ENCODE measurements around the gene DENND5A. TPM values are rescaled to one million over a fixed set of nuclear protein-coding genes. Genes with fewer than 3 reads are reported as not detected.
"Not testable (repeated sequence)": the region's sequence is repeated elsewhere in the genome, so short reads cannot be mapped to it uniquely, and the experiment has no call there.

The DENND5A gene
- total RNA-seq, 1 donor from 2014 or later, result 147 TPM

DNA sequence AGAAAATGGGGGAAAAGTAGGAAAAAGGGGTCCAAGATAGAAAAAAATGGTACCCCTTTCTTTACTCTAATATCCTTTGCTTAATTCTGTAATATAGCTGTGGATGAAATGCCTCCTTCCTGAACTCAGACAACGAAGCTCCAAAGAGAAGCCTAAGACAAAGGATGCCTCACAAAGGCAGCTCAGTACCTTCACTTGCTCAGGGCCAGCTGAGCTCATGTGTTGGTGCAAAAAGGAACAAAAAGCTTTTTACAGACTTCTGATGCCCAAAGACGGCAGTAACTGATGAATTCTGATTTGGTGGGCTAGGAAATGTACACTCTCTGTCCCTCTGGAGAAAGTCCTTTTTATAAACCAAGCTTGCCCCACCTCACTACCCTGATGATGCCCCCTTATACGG is 77.5 kb downstream of the DENND5A start:
- DNase-seq (ENCODE audit: low spot score) (no peak), ATAC-seq (no peak)
- intact Hi-C loops (cut with DNase I), result no loop called here

DNA sequence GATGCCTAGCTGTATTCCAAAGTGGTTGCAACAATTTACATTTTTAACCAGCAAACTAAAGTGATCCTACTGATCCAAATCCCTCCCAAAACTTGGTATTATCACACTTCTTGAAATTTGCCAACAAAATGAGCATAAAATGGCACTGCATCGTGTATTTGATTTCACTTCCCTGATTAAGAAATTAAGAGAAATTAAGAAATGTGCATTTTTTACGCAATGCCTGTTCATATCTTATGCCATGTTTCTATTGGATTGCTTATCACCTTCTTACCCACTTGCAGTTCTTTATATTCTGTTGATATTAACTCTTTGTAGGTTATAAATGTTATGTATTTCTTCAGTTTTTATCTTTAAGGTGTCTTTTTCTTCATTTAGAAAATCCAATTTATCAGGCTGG is 80.6 kb downstream of the DENND5A start:
- DNase-seq (ENCODE audit: low spot score) (no peak), ATAC-seq (no peak)
- intact Hi-C loops (cut with DNase I), result no loop called here

DNA sequence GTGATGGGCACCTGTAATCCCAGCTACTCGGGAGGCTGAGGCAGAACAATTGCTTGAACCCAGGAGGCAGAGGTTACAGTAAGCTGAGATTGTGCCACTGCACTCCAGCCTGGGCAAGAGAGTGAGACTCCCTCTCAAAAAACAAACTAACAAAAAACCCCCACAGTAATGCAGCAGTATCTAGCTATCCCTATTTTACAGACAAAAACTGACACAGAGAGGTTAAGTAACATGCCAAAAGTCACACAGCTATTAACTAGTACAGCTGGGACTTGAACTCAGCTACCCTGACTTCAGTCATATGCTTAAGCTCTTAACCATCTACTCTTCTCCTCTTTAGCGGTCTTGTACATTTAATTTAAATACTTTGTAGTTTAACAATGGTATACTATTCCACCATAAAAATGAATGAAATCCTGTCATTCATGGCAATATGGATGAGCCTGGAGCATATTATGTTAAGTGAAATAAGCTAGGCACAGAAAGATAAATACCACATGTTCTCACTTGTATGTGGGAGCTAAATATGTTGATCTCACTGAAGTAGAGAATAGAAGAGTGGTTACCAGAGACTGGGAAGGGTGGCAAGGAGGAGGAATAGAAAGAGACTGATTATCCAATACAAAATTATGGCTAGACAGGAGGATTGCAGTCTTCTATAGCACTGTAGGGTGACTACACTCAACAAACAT is 82.8 kb downstream of the DENND5A start:
- intact Hi-C loops (cut with DNase I), result no loop called here
- DNase-seq (ENCODE audit: low spot score) (no peak), ATAC-seq (no peak)

DNA sequence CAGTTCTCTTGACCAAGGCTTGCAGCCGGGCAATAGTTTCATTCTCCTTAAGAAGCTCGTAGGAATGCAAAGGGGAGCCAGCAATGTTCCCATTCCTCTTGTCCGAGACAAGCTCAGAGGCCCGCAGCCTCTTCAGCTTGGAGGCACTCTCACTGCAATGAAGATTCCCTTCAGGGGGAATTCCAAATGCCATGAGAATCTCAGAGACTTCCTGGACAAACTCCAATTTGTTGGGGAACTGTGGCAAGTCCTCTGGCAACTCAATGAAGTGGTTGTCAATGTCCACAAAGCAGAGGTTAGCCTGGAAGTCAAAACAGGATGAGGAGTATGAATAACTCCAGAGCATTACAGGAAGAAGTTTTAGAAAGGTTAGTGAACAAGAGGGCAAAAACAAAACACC is 84.4 kb downstream of the DENND5A start:
- ATAC-seq (no peak), DNase-seq (ENCODE audit: low spot score) (no peak)
- intact Hi-C loops (cut with DNase I), result no loop called here

DNA sequence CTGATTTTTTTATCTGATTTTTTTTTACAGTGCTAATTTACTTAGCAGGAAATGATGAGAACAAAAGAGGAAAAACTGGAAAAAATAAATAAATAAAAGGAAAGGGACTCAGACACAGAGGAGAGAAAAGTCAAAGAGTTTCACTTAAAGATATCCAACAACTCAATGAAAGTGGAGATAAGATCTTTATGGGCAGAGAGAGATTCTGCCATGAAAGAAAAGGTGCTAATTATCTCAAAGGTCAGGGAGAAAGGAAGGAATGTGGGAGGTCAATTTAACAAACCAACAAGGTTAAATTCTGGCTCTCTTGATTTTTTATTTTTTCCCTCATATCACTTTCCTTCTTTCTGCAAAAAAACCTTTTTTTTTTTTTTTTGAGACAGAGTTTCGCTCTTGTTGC is 86.0 kb downstream of the DENND5A start:
- intact Hi-C loops (cut with DNase I), result no loop called here
- DNase-seq (ENCODE audit: low spot score) (no peak), ATAC-seq (no peak)

DNA sequence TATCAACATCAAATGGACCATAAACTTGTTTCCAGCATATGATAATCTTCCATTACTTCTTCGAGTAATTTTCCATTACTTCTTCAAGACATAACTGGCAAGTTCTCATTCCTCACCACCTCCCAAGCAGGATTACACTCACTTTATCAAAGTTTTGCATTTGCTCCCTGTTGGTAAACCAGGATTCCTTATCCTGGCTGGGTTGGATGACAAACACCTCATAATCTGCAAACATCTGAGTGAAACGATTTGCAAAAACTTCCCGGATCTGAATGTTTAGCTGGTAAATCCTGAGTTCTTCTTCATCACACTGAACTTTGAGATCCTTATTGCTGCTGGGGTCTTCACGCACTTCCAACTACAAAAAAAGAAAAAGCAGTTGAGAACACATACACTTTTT is 86.4 kb downstream of the DENND5A start:
- intact Hi-C loops (cut with DNase I), result no loop called here
- no peak for ATAC-seq
- DNase-seq (ENCODE audit: low spot score), result no peak

DNA sequence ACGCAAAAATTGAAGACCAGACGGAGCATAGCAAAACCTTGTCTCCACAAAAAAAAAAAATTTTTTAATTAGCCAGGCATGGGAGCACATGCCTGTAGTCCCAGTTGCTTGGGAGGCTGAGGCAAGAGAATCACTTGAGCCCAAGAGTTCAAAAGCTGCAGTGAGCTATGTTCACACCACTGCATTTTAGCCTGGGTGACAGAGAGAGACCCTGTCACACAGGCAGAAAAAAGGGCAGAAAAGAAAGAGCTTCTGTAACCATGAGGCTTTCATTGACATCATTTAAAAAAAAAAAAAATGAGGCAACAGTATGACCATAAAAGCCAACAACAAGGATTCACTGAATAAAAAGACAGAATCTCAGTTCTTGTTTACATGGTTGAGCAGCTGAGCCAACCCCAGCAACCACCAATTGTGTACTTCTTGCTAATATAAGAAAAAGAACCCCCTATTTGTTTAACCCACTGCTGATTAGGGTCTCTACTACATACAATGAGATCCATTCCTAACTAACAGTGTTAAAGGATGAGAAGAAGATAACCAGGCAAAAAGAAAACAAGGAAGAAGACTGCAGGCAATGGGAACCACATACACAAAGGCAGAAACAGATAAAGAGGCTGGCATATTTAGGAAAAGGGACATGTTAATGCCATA is 87.6 kb downstream of the DENND5A start:
- DNase-seq (ENCODE audit: low spot score) (no peak), ATAC-seq (no peak)
- intact Hi-C loops (cut with DNase I), result no loop called here

DNA sequence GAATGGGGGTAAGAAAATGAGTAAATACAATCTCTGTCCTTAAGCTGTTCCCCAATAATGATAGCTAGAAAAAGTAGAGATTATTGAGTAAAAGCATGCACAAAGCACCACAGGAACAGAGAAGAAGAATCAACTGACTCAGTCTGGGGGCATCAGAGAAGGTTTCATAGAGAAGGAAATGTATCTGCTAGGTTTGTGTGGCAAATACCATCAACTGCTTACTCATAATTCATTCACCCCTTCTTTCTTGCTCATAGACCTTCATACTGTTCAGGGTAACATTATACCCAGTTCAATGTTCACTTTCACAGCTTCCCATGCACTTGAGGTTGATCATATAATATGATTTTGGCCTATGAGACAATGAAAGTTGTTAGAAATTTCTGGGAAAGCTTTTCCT is 88.6 kb downstream of the DENND5A start:
- no peak for ATAC-seq
- intact Hi-C loops (cut with DNase I), result no loop called here
- no peak for DNase-seq (ENCODE audit: low spot score)

DNA sequence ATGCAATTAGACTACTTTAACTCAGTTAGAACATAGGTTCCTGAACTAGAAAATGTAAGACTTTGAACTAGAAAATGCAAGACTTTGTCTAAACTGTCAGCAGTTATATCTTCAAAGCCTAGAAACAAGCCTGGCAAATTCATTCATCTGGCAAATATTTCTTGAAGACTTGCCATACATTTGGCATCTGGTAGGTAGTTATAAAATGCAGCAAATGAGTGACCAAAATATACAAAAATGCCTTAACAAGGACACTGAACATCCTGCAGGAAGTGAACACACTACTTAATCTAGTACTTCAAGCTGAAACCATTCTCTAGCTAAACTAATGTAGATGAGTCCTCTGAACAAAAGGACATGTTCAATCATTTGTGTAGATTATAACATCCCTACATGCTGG is 89.0 kb downstream of the DENND5A start:
- ATAC-seq (no peak), DNase-seq (ENCODE audit: low spot score) (no peak)
- intact Hi-C loops (cut with DNase I), result no loop called here

DNA sequence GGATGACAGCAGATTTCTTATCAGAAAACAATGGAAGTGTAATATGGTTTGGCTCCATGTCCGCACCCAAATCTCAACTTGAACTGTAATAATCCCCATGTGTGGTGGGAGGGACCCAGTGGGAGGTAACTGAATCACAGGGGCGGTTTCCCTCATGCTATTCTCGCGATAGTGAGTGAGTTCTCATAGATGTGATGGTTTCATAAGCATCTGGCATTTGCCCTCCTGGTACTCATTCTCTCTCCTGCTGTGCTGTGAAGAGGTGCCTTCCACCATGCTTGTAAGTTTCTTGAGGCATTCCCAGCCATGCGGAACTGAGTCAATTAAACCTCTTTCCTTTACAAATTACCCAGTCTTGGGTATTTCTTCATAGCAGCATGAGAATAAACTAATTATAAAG is 92.8 kb downstream of the DENND5A start:
- ATAC-seq, result no peak
- intact Hi-C loops (cut with DNase I), result no loop called here
- DNase-seq (ENCODE audit: low spot score), result no peak

DNA sequence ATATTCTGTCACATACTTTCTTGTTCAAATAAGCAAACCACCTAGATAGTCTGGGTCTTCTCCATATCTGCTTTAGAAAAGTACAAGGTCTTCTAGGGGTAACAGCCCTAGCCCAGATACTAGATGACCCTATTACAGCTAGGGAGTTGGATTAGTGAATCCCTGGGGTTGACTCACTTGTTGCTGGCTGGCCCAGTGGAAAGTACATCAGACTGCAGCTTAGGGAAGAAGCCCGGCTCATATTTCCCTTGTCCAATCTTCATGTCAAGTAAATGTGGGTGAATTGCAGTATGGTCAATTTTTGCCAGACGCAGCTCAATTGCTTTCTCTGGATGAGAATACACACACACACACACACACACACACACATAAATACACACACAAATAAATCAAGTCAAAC is 94.7 kb downstream of the DENND5A start:
- intact Hi-C loops (cut with DNase I), result no loop called here
- no peak for ATAC-seq
- DNase-seq (ENCODE audit: low spot score), result no peak

DNA sequence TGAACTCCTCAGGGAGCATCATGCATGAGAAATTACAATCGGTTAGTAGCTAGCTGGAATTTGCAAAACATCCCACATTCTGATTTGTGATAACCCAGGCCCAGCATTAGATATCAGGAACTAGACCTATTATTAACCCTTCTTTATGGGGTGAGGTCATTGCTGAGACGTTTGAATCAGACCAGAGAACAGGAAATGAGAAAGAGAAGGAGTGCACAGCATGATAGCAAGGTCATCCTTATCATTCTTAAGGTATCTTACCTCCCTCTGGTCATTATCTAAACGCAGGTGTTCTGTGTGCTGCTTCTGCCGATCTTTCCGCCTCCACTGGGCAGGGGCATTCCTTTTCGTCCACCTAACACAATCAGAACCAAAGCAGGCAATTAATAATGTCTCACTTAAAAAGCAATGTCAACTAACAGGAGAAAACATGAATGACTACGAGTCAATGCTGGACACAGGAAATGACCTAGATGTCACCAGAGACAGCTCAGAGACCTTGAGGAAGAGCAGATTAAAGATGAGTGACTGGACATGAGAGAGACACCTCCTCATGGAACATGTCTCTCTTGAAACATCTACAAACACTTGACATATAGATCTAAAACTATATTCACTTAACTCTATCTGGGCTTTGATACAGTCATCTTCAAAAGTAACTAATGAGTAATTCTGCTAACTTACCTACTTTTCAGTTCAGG is 95.4 kb downstream of the DENND5A start:
- no peak for ATAC-seq
- intact Hi-C loops (cut with DNase I), result no loop called here
- no peak for DNase-seq (ENCODE audit: low spot score)

DNA sequence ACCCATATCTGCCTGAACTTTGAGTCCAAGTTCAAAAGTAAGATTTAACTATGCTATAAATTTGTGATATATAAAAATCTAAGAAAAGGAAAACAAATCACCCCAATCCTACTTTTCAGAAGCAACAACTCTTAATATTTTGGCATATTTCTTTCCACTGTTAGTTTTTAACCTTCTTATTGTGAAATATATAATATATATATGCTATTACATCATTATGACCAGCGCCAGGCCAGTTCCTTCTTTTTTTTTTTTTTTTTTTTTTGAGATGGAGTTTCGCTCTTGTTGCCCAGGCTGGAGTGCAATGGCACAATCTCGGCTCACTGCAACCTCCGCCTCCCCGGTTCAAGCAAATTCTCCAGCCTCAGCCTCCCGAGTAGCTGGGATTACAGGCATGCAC is 103.2 kb downstream of the DENND5A start:
- DNase-seq (ENCODE audit: low spot score); ATAC-seq; intact Hi-C loops (cut with DNase I): not testable (repeated sequence)

DNA sequence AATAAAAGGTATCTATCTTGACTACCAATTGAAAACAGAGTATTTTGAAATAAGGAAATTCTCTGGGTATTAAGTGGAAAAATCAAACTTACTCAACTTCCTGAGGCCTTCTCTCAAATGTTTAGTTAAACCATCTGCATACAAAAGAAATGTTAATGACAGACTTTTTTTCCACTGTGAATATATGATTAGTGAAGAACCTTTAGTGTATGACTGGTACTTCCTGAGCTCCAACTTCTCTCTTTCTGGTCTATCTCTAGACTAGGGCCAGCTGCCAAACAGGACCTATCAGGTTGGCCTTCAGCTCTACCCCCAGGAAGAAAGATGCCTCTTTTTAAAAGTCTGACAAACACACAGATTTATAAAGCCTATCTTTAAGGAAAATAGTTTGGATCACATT is 105.0 kb downstream of the DENND5A start:
- intact Hi-C loops (cut with DNase I), result no loop called here
- no peak for DNase-seq (ENCODE audit: low spot score)
- no peak for ATAC-seq

DNA sequence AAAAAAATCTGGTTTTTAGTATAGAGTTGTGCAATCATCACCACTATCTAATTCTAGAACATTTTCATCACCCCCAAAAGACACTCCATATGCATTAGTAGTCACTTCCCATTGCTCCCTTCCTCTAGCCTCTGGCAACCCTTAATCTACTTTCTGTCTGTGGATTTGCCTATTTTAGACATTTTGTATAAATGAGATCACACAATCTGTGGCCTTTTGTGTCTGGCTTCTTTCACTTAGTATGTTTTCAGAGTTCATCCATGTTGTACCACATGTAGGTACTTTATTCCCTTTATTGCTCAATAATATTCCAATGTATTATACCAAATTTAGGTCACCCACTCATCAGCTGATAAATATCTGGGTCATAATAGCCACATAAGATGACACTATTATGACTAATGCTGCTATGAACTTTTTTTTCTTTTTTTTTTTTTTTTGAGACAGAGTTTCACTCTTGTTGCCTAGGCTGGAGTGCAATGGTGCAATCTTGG is 106.2 kb downstream of the DENND5A start:
- DNase-seq (ENCODE audit: low spot score) (no peak), ATAC-seq (no peak)
- intact Hi-C loops (cut with DNase I), result no loop called here

DNA sequence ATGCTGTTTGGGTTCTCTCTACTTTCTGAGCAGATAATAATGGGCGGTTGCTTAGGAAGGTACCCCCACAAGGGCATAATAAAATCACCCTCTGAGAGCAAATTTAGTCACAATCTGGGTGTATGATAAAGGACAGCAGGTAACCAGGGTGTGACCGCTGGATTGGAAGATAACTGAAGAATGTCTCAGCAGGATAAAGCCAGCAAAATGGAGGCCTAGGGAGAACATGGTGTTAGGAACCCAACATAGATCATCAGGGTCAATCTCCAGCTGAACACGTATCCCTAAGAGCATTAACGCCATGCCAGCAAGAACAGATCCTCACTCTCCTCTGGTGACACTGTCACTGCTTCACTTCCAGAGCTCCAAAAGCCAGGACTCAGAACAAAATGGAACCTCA is 109.2 kb downstream of the DENND5A start:
- DNase-seq (ENCODE audit: low spot score) (no peak), ATAC-seq (no peak)
- intact Hi-C loops (cut with DNase I), result no loop called here

DNA sequence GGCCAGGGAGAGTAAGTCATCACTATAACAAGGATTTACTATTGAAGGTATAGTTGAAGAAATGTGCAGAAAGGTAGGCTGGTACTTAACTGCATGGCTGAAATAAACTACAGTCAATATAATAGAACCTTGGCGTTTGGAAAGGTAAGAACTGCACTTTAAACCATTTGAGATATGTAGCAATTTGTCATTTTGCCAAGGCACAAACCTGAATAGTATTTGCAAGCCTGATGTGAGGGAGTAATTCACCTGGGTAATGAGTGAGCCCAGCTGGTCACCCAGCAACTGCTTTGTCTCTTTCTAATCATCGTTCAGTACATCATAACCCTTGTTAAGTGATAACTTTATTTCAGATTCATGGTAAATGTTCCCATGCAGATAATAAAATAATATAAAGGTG is 111.5 kb downstream of the DENND5A start:
- no peak for DNase-seq (ENCODE audit: low spot score)
- ATAC-seq, result no peak
- intact Hi-C loops (cut with DNase I), result no loop called here

DNA sequence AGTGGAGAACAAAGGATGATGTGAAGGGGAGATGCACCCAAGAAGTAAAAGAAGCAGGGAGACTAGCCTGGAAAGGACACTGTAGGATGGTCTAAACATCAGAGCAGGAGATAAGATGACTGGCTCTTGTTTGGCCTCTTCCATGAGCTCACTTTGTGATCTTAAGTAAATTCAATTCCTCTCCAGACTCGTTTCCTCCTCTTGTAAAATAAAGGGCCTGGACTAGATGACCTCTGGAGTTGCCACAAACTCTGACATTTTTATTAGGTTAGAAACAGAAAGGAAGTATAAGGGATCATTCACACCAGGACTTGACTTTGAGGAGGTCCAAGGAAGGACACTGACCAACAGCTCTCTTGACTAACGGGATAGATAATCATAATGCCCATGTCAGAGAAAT is 113.5 kb downstream of the DENND5A start:
- intact Hi-C loops (cut with DNase I), result no loop called here
- DNase-seq (ENCODE audit: low spot score) (no peak), ATAC-seq (no peak)

DNA sequence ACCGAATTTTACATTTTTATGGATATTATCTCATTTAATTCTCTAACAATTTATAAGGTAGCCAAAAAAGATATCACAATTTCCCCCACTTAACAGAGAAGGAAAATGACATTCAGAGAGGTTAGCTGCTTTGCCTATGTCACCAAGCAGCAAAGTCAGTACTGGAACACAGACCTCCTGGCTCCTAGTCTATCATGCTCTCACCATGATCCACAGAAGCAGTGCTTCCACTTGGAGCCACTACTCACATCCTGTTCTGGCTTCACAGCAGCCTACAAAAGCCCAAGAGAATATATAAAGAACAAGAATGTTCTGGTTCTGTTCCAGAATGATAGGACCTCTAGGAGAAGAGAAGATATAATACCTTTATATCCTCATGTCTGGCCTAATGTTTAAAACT is 114.2 kb downstream of the DENND5A start:
- DNase-seq (ENCODE audit: low spot score) (no peak), ATAC-seq (no peak)
- intact Hi-C loops (cut with DNase I), result no loop called here

DNA sequence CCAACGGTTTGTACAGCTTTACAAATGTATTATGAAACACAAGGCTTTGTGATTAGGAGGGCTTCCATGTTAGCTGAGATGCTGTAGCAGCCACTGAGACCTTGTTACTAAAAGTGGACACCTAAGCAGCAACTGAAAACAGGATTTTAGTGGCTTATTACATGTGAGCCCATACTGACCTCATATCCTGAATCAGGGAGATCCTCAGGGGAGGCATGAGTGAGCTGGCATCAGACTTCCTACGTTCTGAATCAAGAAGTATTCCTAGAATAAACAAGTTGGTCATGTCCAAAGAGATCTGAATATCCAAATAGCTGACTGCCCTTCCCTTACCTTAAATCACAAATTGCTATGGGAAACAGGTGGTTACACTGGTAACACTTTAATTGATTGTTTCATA is 114.6 kb downstream of the DENND5A start:
- intact Hi-C loops (cut with DNase I), result no loop called here
- DNase-seq (ENCODE audit: low spot score) (no peak), ATAC-seq (no peak)

All from sciatic nerve (tissue), 2 donors.